ENCODE measurements around the gene SERPINA3.
"Not testable (repeated sequence)": the region's sequence is repeated elsewhere in the genome, so short reads cannot be mapped to it uniquely, and the experiment has no call there.

SERPINA3 gene

DNA sequence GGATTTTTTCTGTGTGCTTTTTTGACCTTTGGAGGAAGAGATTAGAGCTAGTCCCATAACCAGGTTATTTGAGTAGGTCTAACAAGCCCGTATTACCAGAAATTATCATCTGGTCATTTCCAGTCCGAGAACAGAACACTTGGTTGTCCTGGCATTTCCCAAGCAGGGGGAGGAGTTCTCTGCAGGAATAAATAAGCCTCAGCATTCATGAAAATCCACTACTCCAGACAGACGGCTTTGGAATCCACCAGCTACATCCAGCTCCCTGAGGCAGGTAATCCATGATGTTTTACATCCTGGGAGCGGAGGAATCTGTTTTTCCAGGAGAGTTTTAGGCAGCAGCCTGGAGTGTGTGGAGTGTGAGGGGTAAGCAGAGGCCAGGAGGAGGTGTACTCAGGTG lies at the start of gene SERPINA3:
TSS of gene SERPINA3 (plus strand) at position 218 of the 400 bp plus-strand sequence. CDS start 2,051 bp downstream, outside the sequence.
- no peak for DNase-seq (ENCODE audit: low read depth in 2 of 2)

DNA sequence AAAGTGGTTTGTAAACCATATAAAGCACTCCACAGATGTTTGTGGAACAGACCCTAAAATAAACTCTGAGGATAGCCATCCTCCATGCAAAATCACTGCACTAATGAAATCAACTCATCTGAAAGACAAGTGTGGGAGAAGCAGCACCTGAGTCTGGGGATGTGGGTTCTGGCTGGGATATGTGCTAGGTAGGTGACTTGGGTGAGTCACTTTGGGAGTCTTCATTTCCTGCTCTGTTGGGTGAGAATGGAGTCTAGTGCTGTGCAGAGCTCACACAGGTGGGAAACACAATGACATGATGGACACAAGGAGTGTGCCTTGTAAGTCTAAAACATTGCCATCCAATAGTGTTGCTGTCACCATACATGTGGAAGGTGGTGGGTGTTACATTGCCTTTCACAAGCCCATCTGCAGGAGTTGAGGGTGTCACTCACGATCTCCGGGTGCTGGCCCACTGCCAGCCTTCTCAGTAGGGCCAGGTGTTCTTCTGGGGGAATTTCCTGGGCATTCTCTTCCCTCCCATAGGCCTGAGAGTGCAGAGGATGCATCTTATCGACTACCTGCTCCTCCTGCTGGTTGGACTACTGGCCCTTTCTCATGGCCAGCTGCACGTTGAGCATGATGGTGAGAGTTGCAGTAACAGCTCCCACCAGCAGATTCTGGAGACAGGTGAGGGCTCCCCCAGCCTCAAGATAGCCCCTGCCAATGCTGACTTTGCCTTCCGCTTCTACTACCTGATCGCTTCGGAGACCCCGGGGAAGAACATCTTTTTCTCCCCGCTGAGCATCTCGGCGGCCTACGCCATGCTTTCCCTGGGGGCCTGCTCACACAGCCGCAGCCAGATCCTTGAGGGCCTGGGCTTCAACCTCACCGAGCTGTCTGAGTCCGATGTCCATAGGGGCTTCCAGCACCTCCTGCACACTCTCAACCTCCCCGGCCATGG lies 49.0 kb upstream of the SERPINA3 start:
- no peak for DNase-seq (ENCODE audit: low read depth in 2 of 2)

DNA sequence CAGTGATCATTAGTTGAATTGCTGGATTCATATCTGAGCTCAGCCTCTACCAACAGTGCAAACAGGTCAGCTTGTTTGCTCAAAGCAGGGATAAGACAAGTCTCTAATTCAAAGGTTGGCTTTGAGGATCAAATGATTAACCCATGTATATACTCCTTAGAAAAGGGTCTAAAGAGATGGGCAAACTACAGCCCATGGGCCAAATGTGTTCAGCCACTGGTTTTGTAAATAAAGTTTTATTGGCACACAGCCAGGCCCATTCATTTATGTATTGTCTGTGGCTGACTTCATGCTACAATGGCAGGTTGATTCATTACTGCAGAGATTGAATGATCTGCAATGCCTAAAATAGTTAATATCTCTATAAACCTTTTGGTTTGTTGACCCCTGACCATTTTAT lies 47.8 kb upstream of the SERPINA3 start:
- no peak for DNase-seq (ENCODE audit: low read depth in 2 of 2)

DNA sequence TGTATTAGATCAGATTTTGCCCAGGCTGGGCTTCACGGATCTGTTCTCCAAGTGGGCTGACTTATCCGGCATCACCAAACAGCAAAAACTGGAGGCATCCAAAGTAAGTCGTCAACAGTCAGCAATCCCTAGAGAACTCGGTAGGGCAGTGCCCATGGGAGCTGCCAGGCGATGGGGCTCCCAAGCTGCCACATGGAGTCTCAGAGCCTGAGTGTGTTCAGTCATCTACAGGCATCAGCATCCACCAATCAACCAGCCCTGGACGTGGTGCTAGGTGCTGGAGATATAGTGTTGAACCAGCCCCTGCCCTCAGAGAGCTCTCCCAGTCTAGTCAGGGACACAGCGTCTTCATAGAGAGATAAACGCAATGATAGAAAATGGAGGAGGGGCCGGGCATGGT lies 44.0 kb upstream of the SERPINA3 start:
- no peak for DNase-seq (ENCODE audit: low read depth in 2 of 2)

DNA sequence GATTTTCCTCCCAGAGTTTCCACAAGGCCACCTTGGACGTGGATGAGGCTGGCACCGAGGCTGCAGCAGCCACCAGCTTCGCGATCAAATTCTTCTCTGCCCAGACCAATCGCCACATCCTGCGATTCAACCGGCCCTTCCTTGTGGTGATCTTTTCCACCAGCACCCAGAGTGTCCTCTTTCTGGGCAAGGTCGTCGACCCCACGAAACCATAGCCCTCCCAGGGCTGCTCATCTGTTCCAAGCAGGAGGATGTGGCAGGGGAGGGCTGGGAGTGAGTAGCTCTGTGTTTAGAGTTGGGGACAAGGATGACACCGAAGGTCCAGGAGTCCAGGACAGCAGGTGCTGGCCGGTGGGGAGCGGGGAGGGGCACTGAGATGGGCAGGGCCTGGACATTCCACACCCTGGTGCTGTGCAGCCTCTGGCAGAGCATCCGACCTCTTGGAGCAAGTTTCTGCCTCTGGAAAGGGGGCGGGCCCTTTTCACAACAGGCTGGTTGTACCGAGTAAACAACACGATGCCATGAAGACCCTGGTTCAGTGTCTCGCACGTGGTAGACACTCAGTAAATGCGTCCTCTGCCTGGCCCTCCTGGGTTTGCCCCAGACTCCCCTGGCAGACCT lies 42.7 kb upstream of the SERPINA3 start:
- DNase-seq (ENCODE audit: low read depth in 2 of 2) = no peak

DNA sequence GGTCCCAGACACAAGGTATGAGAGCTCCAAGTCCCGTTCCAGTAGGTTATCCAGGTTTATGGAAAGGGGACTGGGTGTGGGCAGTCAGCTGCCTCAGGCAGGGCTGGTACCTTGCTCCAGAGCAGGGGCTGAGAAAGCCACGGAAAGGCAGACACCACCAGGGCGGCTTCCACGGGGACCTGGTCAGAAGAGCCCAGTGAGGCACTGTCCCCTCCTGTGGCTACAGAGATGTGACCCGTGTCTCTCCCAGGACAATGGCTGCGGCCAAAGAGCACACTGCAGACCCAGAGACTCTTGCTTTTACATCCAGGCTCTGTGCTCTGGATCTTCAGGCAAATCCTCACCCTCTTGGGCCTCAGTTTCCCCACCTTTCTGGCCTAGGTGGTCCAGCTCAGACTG lies 42.2 kb upstream of the SERPINA3 start:
- no peak for DNase-seq (ENCODE audit: low read depth in 2 of 2)

DNA sequence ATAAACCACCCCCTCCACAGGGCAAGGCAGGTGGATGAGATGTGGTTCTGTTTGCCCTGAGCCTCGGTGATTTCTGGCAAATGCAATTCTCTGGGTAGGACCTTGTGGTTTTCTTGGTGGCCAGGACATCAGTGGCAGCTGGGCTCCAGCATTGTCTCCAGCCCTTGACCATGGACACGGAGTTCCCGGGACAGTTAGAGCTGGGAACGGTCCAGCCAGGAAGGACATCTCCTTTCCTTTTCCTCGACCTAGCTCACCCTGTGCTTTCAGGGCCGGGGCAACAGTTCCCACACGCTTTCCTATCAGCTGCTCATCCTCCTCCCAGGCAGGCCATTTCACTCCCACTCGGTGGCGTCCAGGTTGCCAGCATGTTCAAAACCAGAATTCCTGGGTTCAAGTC lies 41.8 kb upstream of the SERPINA3 start:
- no peak for DNase-seq (ENCODE audit: low read depth in 2 of 2)

DNA sequence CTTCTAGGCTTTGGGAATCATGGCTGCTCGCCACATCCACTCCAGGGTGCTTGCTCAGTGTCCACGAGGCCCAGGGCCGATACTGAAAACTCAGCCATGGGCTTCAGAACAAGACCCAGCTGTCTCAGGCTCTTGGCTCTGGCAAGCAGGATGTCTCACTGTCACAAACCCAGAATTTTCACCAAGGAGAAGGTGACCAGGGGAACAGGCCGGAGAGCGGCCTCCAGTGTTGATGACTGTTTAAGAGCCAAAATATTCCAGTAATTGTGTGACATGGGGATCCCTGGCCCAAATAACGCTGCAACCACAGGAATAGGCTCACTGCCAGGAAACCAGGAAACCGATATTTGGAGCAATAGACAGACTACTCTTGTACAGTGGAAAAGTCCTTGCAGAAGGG lies 40.8 kb upstream of the SERPINA3 start:
- no peak for DNase-seq (ENCODE audit: low read depth in 2 of 2)

DNA sequence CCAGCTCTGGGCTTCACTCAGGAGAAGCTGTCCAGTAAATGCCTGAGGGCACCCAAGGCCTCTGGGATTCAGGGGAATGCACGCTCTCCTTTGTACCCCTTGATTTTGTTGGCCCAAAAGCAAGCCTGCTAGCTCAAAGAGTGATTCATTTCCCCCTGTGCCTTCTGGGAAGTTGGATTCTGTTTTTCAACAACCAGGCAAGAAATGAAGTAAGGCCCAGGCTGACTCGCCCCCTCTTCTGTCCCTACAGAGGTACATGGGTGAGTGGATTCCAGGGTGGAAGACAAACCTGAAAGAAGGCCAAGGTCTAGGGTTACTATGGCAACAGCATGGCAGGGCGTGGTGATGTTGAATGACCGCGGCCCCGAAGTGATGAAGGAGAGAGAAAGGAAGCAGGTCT lies 40.2 kb upstream of the SERPINA3 start:
- no peak for DNase-seq (ENCODE audit: low read depth in 2 of 2)

DNA sequence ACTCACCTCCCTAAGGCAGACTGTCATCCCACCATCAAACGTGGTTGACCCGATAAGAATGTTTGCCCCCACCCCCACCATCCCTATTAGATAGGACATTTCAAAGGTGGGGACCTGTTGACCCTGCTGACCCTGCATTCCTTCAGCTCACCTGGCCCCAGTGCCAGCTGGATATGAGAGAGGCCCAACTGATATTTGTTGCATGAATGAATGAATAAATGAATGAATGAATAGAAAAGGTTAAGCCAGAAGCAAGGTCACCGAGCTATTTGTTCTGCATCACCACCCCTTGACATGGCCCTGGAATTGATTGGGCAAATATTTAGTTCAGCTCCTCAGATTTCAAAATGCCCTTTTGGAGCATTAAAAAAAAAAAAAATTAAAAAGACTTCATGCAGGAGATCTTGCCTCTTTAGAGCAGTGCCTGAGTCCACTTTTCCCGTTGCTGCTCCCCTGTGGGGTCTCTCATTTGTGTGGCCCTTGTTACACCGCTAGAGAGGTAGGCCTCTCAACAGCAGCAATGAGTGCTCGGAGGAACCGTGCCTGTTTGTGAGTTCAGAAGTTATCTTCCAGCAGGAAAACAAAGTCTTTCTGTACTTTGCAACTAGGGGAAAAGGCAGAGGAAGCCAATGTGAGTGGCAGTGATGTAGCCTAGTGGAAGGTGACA lies 39.4 kb upstream of the SERPINA3 start:
- no peak for DNase-seq (ENCODE audit: low read depth in 2 of 2)

DNA sequence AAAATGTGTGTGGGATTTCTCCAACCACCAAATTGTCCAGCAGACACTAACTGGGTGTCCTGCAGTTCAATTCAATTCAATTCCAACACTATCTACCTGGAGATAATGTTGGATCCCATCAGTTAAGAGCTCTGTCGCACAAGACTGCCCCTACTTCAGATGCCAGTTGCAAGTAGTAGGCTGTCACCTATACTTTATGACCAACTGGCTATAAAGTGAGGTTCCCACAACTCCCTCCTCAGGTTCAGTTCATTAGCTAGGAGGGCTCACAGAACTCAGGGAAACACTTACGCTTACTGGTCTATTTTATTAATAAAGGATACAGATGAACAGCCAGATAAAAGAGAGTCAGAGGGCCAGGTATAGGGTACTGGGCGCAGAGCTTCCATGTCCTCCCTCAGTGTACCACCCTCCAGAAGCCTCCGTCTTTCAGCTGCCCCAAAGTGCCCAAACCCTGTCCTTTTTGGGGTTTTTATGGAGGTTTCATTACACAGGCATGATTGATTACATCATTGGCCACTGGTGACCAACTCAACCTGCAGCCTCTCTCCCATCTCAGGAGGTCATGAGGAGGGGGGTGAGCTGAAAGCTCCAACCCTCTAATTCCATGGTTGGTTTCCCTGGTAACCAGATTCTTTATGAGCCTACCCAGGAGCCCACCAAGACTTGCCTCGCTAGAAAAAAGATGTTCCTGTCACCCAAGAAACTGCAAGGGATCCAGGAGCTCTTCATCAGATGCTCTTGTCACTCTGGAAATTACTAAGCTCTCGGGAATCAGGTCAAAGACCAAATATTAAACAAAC lies 38.5 kb upstream of the SERPINA3 start:
- no peak for DNase-seq (ENCODE audit: low read depth in 2 of 2)

DNA sequence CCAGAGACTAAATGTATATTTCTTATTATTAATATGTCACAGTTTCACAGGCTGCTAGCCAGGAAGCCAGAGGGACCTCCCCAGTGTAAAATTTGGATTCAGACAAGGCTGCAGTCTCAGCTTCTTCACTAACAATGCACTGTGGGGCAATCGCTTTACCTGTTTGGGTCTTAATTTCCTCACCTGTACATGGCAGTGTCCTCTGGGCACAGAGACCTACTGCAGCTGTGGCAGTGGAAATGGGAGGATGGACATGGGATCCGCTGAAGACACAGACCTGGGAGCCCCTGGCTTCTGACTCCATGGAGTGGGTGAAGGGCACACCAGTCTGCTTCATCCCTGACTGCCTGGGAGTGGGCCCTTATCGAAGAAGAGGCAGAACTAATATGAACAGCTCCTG lies 37.9 kb upstream of the SERPINA3 start:
- DNase-seq (ENCODE audit: low read depth in 2 of 2) = no peak

DNA sequence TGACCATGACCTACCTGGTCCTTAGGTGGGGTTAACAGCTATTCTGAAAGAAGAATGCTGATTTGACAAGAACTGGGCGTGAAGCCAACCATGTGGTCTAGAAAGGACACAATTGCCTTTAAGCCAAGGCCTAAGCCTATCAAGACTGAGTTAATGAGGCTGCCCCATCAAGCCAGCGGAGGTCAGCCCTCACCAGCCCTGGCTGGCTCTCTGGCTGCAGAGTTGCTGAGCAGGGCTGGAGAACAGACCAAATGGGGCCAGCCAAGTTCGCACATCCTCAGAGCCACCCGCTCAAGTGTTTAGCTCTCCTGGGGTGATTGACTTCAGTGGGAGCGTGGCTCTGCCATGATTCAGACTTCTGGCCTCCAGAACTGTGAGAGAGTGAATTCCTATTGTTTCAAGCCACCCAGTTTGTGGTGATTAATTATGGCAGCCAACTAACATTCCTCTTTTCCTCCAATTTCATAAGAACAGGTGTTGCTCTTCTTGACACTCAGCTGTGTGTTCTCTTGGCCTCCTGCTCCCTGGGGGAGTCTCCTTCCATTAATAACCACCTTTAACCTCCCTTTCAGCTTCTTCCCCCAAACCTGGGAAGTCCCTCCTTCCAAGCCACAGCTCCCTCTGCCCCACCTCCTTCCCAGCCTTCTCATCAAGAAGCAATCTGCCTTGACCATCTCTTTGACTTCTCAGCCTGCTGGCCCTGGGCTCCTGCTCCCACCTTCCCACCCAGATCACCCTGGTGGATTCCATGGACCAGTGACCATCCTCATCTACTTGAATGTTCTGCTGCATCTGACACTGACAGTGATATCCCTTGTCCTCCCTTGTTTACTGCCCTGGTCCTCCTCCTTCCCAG lies 36.2 kb upstream of the SERPINA3 start:
- DNase-seq (ENCODE audit: low read depth in 2 of 2) = no peak

DNA sequence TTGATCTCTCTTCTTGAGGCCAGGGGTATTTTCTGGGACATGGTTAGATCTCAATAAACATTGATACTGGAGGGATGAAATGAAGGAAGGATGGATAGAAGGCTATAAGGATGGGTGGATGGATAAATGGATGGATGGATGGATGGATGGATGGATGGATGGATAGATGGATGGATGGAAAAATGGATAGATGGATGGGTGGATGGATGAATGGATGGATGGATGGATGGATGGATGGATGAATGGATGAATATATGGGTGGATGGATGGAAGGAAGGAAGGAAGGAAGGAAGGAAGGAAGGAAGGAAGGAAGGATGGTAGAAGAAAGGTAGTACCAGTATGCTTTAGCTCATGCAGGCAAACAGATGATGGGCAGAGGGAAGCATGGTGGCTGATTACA lies 34.7 kb upstream of the SERPINA3 start:
- DNase-seq (ENCODE audit: low read depth in 2 of 2) = not testable (repeated sequence)

DNA sequence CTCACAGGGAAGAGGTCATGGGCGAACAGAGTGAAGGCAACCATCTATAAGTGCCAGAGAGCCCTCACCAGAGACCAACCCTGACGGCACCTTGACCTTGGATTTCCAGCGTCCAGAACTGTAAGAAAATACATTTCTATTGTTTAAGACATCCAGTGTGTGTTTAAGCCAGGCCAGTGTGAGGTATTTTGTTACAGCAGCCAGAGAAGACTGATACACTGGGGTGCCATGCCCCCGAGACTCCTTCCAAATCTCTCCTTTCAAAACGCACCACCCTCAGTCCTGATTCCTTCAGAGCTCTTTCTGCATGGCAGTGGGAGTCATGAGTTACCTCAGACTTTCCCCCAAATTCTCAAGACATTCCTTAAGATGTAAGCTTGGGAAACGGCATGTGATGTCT lies 33.5 kb upstream of the SERPINA3 start:
- no peak for DNase-seq (ENCODE audit: low read depth in 2 of 2)

DNA sequence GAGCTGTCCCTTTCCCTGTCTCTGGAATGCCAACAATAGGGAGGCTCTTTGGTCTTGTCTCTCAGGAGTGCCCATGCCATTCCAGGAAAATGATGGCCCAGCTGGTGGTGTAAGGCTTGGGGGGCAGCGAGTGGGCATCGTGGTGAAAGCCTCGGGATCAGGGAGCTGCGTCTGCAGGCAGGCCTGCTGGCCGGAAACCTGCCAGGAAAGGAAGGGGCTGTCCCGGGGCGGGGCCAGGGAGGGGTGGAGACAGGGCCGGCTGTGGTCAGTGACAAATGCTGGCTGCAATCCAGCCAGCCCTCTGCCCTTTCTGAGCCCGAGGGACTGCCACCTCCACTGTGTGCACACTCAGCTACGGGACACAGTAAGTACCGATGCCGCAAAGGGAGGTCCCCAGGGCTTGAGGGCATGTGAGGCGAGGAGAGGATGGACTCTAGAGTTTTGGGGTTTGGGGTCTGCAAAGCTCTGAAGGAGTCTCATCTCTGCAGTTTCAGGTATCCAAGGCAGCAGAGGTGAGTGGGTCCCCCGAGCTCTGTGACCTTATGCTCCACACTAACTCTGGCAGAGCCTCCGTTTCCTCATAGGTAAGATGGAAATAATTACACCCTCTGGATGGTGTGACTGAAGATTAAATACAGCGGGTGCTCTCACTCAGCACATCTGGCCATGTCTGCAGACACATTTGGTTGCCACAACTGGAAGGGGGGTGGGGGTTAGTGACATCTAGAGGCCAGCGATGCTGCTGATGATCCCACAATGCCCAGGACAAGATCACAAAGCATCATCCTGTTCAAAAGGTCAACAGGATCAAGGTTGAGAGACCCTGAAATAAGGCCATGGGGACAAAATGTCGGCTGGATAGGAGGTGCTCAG lies 30.8 kb upstream of the SERPINA3 start, which contains the start of gene SERPINA5:
TSS of gene SERPINA5 (plus strand) at position 300 of the 873 bp plus-strand sequence. CDS start 5,937 bp downstream, outside the sequence.
- no peak for DNase-seq (ENCODE audit: low read depth in 2 of 2)

DNA sequence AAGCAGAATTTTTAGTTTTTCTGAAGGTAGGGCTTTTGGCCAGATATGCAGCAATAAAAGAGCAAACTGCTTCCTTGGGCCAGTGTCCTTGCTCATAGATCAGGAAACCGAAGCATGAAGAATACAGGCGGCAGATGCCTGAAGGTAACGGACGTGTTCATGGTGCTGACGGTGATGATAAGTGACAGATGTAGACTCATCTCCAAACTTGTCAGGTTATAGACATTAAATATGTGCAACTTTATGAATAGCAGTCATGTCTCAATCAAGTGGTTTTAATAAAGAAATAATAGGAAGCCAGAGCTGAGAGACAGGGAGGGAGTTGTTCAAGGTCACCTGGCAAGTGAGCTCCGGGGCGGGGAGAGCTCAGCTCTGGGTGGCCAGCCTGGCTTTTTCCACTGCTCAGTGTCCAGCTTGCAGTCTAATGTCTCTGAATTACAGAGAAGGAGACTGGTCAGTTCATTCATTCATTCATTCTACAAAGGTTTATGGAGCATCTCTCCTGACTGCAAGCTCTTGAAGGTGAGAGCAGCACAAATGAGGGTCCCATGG lies 29.9 kb upstream of the SERPINA3 start:
- no peak for DNase-seq (ENCODE audit: low read depth in 2 of 2)

DNA sequence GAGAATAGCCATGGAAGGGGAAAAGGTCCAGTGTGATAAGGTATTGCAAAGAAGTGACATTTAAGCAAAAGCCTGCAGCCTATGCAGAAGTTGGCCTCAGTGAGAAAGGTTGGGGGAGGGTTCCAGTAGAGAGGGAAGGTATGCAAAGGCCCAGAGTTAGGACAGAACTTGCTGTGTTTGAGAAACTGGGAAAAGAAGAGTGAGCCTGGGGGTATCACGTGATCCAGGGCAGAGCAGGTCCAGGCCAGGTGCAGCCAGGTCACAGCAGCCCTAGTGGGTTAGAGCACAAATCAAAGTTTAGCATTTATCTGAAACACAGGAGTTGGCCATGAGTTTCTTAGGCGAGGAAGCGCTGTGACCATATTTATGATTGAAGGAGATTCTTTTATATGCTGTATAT lies 29.3 kb upstream of the SERPINA3 start:
- no peak for DNase-seq (ENCODE audit: low read depth in 2 of 2)

DNA sequence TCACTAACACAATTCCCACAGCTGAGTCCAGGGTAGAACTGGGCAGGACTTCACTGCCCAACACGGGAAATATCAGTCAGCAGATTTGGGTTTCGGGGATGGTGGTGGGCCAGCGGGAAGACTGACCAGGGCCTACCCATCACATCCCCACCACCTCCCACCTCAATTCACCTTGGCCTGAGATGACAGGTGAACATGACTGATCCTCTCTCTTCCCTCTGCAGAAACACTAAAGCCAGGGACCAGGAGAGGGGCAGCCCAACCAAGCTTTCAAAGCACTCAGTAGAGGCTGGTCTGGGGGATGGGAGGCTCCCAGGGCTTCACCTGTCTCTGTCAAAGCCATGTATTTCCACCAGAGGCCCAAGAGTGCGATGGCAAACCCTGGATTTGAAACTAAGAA lies 28.6 kb upstream of the SERPINA3 start:
- DNase-seq (ENCODE audit: low read depth in 2 of 2) = no peak

All from stimulated activated CD8-positive, alpha-beta memory T cell treated with anti-CD3 and anti-CD28 coated beads, Interleukin-7, amount 100 ng/mL, for 1 hour (primary cell).